ENCODE data around the gene DNAJC12.
"Not testable (repeated sequence)": the region's sequence is repeated elsewhere in the genome, so short reads cannot be mapped to it uniquely, and the experiment has no call there.

DNAJC12 gene

GRCh38 chr10:67792653-67793052 lies 45.3 kb downstream of the DNAJC12 start:
- DNase-seq (ENCODE audit: low read depth in 2 of 2) = no peak

- DNase-seq (ENCODE audit: low read depth in 2 of 2) = no peak
These were observed 47.2 kb downstream of the DNAJC12 start for GRCh38 chr10:67790534-67791408.

GRCh38 chr10:67789769-67790168 lies 48.2 kb downstream of the DNAJC12 start:
- no peak for DNase-seq (ENCODE audit: low read depth in 2 of 2)

GRCh38 chr10:67788028-67788886 lies 49.7 kb downstream of the DNAJC12 start:
- peak; percentile 61 to 78 for DNase-seq (ENCODE audit: low read depth in 2 of 2)

GRCh38 chr10:67785098-67785497 lies 52.9 kb downstream of the DNAJC12 start:
- no peak for DNase-seq (ENCODE audit: low read depth in 2 of 2)

- DNase-seq (ENCODE audit: low read depth in 2 of 2) = no peak
These were observed 53.5 kb downstream of the DNAJC12 start for GRCh38 chr10:67784474-67784873.

- no peak for DNase-seq (ENCODE audit: low read depth in 2 of 2)
These were observed 54.2 kb downstream of the DNAJC12 start for GRCh38 chr10:67783606-67784294.

- DNase-seq (ENCODE audit: low read depth in 2 of 2) = no peak
These were observed 55.5 kb downstream of the DNAJC12 start for GRCh38 chr10:67782530-67782929.

- no peak for DNase-seq (ENCODE audit: low read depth in 2 of 2)
These were observed 57.0 kb downstream of the DNAJC12 start for GRCh38 chr10:67780759-67781538.

GRCh38 chr10:67780204-67780621 lies 57.8 kb downstream of the DNAJC12 start:
- DNase-seq (ENCODE audit: low read depth in 2 of 2) = not testable (repeated sequence)

GRCh38 chr10:67779465-67780203 lies 58.4 kb downstream of the DNAJC12 start:
- DNase-seq (ENCODE audit: low read depth in 2 of 2) = peak; percentile 22 to 64

- DNase-seq (ENCODE audit: low read depth in 2 of 2) = no peak
These were observed 61.6 kb downstream of the DNAJC12 start for GRCh38 chr10:67776371-67776770.

- no peak for DNase-seq (ENCODE audit: low read depth in 2 of 2)
These were observed 62.7 kb downstream of the DNAJC12 start for GRCh38 chr10:67775279-67775678.

- DNase-seq (ENCODE audit: low read depth in 2 of 2) = no peak
These were observed 65.0 kb downstream of the DNAJC12 start for GRCh38 chr10:67772894-67773511.

GRCh38 chr10:67772151-67772550 lies 65.8 kb downstream of the DNAJC12 start:
- DNase-seq (ENCODE audit: low read depth in 2 of 2) = no peak

- DNase-seq (ENCODE audit: low read depth in 2 of 2) = no peak
These were observed 66.8 kb downstream of the DNAJC12 start for GRCh38 chr10:67771200-67771599.

- no peak for DNase-seq (ENCODE audit: low read depth in 2 of 2)
These were observed 67.5 kb downstream of the DNAJC12 start for GRCh38 chr10:67770537-67770936.

- DNase-seq (ENCODE audit: low read depth in 2 of 2) = no peak
These were observed 70.7 kb downstream of the DNAJC12 start for GRCh38 chr10:67767244-67767643.

- peak; percentile 94 to 97 for DNase-seq (ENCODE audit: low read depth in 2 of 2)
These were observed 73.8 kb downstream of the DNAJC12 start for GRCh38 chr10:67764012-67764822.

Data from activated CD4-positive, alpha-beta T cell treated with anti-CD3 and anti-CD28 coated beads for 24 hours (primary cell).